Mammary microvascular endothelial cell (primary cell): ENCODE data around the gene SLC45A3. TPM values are rescaled to one million over a fixed set of nuclear protein-coding genes. Genes with fewer than 3 reads are reported as not detected.

ENCODE experiments used
- total RNA-seq: library from RNA; depleted of rRNA; stranded (reverse); fragments of >200 nt; gene quantifications from 2 replicates; pipeline ENCODE4 v1.2.3, GENCODE V29; 2015

SLC45A3 gene, protein sequence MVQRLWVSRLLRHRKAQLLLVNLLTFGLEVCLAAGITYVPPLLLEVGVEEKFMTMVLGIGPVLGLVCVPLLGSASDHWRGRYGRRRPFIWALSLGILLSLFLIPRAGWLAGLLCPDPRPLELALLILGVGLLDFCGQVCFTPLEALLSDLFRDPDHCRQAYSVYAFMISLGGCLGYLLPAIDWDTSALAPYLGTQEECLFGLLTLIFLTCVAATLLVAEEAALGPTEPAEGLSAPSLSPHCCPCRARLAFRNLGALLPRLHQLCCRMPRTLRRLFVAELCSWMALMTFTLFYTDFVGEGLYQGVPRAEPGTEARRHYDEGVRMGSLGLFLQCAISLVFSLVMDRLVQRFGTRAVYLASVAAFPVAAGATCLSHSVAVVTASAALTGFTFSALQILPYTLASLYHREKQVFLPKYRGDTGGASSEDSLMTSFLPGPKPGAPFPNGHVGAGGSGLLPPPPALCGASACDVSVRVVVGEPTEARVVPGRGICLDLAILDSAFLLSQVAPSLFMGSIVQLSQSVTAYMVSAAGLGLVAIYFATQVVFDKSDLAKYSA
- total RNA-seq: 13.7 and 14.1 TPM in 2 replicates

DNA sequence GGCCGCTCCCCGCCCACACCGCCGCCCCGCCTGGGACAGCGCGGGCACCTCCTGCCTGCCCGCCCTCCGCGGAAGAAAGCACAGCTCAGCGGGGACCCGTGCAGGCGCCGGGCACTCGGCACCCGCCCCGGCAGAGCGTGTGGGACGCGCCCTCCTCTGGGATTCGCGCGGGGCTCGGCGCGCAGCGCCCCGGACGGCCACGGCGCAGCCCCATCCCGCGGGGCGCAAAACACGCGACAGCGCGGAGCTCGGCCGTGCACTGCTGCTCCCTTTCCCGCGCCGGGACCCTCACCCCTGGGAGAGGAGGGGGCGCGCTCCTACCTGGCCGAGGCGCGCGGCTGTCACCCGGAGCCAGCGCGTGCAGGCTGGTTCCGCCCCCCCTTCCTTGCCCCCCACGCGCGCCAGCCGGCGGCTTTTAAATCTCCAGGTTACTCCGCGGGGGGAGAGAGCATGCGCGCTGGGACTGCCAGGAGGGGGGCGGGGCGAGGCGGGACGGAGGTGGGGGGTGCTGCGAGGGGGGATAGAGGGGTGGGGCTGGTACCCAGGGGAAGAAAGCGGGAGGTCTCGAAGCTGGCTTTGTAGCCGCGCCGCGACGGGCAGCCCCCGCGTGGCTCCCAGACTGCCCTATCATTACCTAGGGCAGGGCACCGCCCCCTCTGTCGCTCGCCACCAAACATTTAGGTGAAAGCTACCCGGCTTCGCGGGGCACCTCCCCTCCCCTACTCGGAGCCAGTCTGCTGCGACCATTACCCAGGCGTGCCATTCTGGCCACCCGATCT lies at the start of gene SLC45A3:
Gene SLC45A3 (minus strand): TSS at position 437 of the 779 bp plus-strand sequence. CDS start 15,853 bp downstream, outside the sequence.

DNA sequence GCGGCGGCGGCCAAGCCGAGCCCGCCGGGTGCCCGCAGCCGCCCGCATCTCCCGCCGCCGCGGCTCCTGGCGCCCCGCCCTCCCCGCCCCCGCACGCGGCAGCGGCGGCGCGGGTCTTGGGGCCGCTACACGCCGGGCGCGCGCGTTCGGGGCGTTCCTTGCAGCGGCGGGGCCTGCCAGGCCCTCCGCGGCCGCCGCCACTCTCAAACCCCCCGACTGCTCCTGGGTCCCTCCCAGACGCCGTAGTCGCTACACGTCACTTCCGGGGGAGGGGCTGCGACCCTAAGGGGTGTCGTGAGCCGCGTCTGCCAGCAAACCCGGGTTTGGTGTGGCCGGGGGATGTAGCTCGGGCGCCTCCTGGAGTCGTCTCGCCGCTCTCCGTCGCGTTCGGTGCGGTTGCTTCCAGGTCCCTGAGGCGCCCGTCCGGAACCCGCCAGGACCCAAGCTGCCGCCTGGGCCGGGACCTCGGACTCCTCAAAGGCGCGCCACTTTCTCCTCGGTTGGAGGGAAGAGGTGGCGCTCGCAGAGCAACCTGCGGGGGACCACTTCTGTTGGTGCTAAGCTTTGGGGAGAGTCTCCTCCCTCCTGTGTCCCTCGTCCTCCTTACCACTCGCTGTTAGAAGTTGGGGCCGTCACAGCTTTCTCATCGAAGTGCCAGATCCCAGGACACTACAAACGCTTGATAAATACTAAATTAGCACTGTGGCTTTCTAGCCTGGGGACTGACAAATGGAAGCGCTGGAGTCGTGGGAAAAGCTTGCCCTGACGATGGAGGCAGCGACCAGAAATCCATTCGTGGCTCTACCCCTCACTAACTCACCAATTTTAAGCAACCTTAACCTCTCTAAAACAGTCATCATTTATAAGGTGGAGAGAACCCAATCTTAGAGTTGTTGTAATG lies 48.3 kb downstream of the SLC45A3 start, which contains the start of gene ELK4:
Gene ELK4 (minus strand): TSS at position 244 of the 901 bp plus-strand sequence. CDS start 8,129 bp downstream, outside the sequence.

Other genes with a start within 250 kb of the SLC45A3 start
- gene BLACAT1, start 224.5 kb downstream of the SLC45A3 start, total RNA-seq: 0.05 and 0.07 TPM in 2 replicates
- gene CDK18, start 175.8 kb downstream of the SLC45A3 start, total RNA-seq: 0.15 and 1.4 TPM in 2 replicates
- 18.9 and 20.1 TPM in 2 replicates for gene ELK4, start 48.5 kb downstream of the SLC45A3 start, total RNA-seq
- 96.6 and 99.5 TPM in 2 replicates for gene NUCKS1, start 69.7 kb upstream of the SLC45A3 start, total RNA-seq
- gene RAB29, start 95.0 kb upstream of the SLC45A3 start, total RNA-seq: 16.0 and 17.1 TPM in 2 replicates
- 10.5 and 18.7 TPM in 2 replicates for gene SLC41A1, start 132.7 kb upstream of the SLC45A3 start, total RNA-seq
- not detected in 2 replicates for gene PM20D1, start 169.6 kb upstream of the SLC45A3 start, total RNA-seq